LHCN-M2 (cell line): ENCODE measurements around the gene ZNF74. TPM values are rescaled to one million over a fixed set of nuclear protein-coding genes. Genes with fewer than 3 reads are reported as not detected.
"Not testable (repeated sequence)": the region's sequence is repeated elsewhere in the genome, so short reads cannot be mapped to it uniquely, and the experiment has no call there.

Experiments used
- DNase-seq: peaks from one replicate; pipeline ENCODE4 v3.0.0-alpha.2; 2012; ENCODE audit warnings: low read depth
- polyA plus RNA-seq: library from polyadenylated mRNA; unstranded; fragments of >200 nt; gene quantifications from one replicate; pipeline ENCODE4 v1.2.1, GENCODE V29; 2012; ENCODE audit warnings: missing spikeins
- total RNA-seq: library from RNA; depleted of rRNA; stranded (reverse); fragments of >200 nt; gene quantifications from 2 replicates; pipeline ENCODE4 v1.2.3, GENCODE V29; 2014; rRNA removed

Gene ZNF74
- 9.8 and 9.9 TPM in 2 replicates for total RNA-seq
- polyA plus RNA-seq, result 4.6 TPM

GRCh38 chr22:20393705-20394476, at the start of gene ZNF74:
Gene ZNF74 (plus strand): TSS chr22:20394151. CDS start chr22:20394629, 478 bp downstream.
- peak; percentile 92 for DNase-seq

GRCh38 chr22:20346553-20346952, 47.4 kb upstream of the ZNF74 start:
- DNase-seq, result not testable (repeated sequence)

DNA sequence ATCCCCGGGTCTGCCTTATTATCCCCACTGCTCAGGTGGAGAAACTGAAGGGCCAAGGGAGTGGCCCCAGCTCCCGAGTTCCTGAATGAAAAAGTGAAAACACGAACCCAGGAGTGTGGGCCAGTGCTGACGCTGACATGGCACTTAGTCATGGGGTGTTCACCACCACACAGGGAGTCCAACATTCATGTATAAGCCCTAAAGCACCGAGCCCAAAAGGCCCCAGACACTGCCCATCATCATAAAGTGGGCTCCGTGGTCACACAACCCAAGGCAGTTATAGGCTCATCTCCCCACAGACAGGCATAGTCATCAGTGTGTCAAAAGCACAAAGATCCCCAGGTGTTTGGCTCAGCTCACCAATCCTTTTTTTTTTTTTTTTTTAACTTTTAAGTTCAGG, 41.4 kb upstream of the ZNF74 start:
- peak; percentile 11 for DNase-seq

DNA sequence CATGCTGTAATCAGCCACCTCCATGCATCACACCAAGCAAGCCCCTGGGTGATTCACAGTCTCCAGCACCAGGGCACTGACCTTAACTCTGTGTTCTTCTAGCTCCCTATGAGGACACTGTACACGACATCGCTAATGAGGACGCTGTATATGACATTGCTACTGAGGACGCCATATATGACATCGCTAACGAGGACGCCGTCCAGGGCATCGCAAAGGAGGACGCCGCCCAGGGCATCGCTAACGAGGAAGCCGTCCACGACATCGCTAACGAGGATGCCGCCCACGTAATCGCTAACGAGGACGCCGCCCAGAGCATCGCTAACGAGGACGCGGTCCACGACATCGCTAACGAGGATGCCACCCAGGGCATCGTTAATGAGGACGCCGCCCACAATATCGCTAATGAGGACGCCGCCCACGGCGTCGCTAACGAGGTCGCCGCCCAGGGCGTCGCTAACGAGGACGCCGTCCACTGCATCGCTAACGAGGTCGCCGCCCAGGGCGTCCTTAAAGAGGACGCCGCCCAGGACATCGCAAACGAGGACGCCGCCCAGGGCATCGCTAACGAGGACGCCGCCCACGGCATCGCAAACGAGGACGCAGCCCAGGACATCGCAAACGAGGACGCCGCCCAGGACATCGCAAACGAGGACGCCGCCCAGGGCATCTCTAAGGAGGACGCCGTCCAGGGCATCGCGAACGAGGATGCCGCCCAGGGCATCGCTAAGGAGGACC, 39.5 kb upstream of the ZNF74 start:
- DNase-seq, result no peak

DNA sequence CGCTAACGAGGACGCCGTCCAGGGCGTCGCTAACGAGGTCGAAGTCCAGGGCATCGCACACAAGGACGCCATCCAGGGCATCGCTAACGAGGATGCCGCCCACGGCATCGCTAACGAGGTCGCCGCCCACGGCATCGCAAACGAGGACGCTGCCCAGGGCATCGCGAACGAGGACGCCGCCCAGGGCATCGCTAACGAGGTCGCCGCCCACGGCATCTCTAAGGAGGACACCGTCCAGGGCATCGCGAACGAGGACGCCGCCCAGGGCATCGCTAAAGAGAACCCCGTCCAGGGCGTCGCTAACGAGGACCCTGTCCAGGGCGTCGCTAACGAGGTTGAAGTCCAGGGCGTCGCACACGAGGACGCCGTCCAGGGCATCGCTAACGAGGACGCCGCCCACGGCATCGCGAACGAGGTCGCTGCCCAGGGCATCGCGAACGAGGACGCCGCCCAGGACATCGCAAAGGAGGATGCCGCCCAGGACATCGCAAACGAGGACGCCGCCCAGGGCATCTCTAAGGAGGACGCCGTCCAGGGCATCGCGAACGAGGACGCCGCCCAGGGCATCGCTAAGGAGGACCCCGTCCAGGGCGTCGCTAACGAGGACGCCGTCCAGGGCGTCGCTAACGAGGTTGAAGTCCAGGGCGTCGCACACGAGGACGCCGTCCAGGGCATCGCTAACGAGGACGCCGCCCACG, 37.9 kb upstream of the ZNF74 start:
- not testable (repeated sequence) for DNase-seq

GRCh38 chr22:20356906-20357305, 37.0 kb upstream of the ZNF74 start:
- DNase-seq, result not testable (repeated sequence)

DNA sequence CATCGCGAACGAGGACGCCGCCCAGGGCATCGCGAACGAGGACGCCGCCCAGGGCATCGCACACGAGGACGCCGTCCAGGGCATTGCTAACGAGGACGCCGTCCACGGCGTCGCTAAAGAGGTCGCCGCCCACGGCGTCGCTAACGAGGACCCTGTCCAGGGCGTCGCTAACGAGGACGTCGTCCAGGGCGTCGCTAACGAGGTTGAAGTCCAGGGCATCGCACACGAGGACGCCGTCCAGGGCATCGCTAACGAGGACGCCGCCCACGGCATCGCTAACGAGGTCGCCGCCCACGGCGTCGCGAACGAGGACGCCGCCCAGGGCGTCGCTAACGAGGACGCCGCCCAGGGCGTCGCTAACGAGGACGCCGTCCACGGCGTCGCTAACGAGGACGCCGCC, 36.0 kb upstream of the ZNF74 start:
- DNase-seq, result not testable (repeated sequence)

- not testable (repeated sequence) for DNase-seq
These were observed 35.3 kb upstream of the ZNF74 start for GRCh38 chr22:20358503-20359239.

DNA sequence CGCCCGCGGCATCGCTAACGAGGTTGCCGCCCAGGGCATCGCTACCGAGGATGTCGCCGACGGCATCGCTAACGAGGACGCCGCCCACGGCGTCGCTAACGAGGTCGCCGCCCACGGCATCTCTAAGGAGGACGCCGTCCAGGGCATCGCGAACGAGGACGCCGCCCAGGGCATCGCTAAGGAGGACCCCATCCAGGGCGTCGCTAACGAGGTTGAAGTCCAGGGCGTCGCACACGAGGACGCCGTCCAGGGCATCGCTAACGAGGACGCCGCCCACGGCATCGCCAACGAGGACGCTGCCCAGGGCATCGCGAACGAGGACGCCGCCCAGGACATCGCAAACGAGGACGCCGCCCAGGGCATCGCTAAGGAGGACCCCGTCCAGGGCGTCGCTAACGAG, 33.7 kb upstream of the ZNF74 start:
- DNase-seq, result not testable (repeated sequence)

GRCh38 chr22:20360866-20361751, 32.8 kb upstream of the ZNF74 start:
- not testable (repeated sequence) for DNase-seq

GRCh38 chr22:20361752-20362229, 32.2 kb upstream of the ZNF74 start:
- DNase-seq, result not testable (repeated sequence)

DNA sequence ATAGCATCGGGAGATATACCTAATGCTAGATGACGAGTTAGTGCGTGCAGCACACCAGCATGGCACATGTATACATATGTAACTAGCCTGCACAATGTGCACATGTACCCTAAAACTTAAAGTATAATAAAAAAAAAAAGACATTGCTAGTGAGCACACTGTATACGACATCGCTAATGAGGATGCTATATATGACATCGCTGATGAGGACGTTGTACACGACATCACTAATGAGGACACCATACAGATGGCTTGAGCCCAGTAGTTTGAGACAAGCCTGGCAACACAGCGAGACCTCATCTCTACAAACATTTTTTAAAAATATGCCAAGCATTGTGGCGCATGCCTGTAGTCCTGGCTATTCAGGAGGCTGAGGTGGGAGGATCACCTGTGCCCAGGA, 31.5 kb upstream of the ZNF74 start:
- not testable (repeated sequence) for DNase-seq

GRCh38 chr22:20364335-20365260, 29.4 kb upstream of the ZNF74 start:
- peak; percentile 12 for DNase-seq

GRCh38 chr22:20366841-20367240, 27.1 kb upstream of the ZNF74 start:
- DNase-seq, result not testable (repeated sequence)

- DNase-seq, result not testable (repeated sequence)
These were observed 25.1 kb upstream of the ZNF74 start for GRCh38 chr22:20368875-20369274.

GRCh38 chr22:20371687-20372086, 22.3 kb upstream of the ZNF74 start:
- not testable (repeated sequence) for DNase-seq

GRCh38 chr22:20372406-20372854, 21.5 kb upstream of the ZNF74 start:
- peak; percentile 50 for DNase-seq

GRCh38 chr22:20373195-20373706, 20.7 kb upstream of the ZNF74 start:
- DNase-seq, result not testable (repeated sequence)

- DNase-seq, result not testable (repeated sequence)
These were observed 19.8 kb upstream of the ZNF74 start for GRCh38 chr22:20374130-20374529.
